CD4-positive, alpha-beta T cell treated with Interleukin-6 for 4 hours (primary cell): ENCODE results near the gene SEPTIN6.
"Not testable (repeated sequence)": the region's sequence is repeated elsewhere in the genome, so short reads cannot be mapped to it uniquely, and the experiment has no call there.

Source experiments
- DNase-seq: peaks from one replicate; pipeline ENCODE4 v3.0.0-alpha.2; 2020; ENCODE audit warnings: mixed read lengths

SEPTIN6 gene

GRCh38 chrX:119690921-119691716, 1.8 kb downstream of the SEPTIN6 start:
- DNase-seq: peak; percentile 84

GRCh38 chrX:119688911-119689321, 4.1 kb downstream of the SEPTIN6 start:
- DNase-seq: peak; percentile 61

GRCh38 chrX:119687661-119688413, 5.1 kb downstream of the SEPTIN6 start:
- DNase-seq: peak; percentile 39

- DNase-seq: peak; percentile 49
Measured at GRCh38 chrX:119686087-119686691, 6.8 kb downstream of the SEPTIN6 start.

- peak; percentile 57 for DNase-seq
Measured at GRCh38 chrX:119685225-119686066, 7.5 kb downstream of the SEPTIN6 start.

- DNase-seq: no peak
Measured at GRCh38 chrX:119684916-119685224, 8.1 kb downstream of the SEPTIN6 start.

- peak; percentile 61 for DNase-seq
Measured at GRCh38 chrX:119684312-119684711, 8.7 kb downstream of the SEPTIN6 start.

GRCh38 chrX:119682019-119682989, 10.7 kb downstream of the SEPTIN6 start:
- peak; percentile 68 for DNase-seq

GRCh38 chrX:119677654-119677981, 15.3 kb downstream of the SEPTIN6 start:
- no peak for DNase-seq

- no peak for DNase-seq
Measured at GRCh38 chrX:119676949-119677653, 15.9 kb downstream of the SEPTIN6 start.

- DNase-seq: no peak
Measured at GRCh38 chrX:119673336-119673735, 19.6 kb downstream of the SEPTIN6 start.

GRCh38 chrX:119672426-119672825, 20.5 kb downstream of the SEPTIN6 start:
- no peak for DNase-seq

GRCh38 chrX:119669424-119670037, 23.4 kb downstream of the SEPTIN6 start:
- DNase-seq: no peak

- no peak for DNase-seq
Measured at GRCh38 chrX:119667111-119667878, 25.7 kb downstream of the SEPTIN6 start.

GRCh38 chrX:119664877-119665276, 28.1 kb downstream of the SEPTIN6 start:
- not testable (repeated sequence) for DNase-seq

- no peak for DNase-seq
Measured at GRCh38 chrX:119661486-119661885, 31.5 kb downstream of the SEPTIN6 start.

- no peak for DNase-seq
Measured at GRCh38 chrX:119659522-119659921, 33.4 kb downstream of the SEPTIN6 start.

GRCh38 chrX:119655125-119655524, 37.8 kb downstream of the SEPTIN6 start:
- DNase-seq: peak; percentile 68

GRCh38 chrX:119654112-119654531, 38.8 kb downstream of the SEPTIN6 start:
- DNase-seq: peak; percentile 35

- DNase-seq: no peak
Measured at GRCh38 chrX:119648421-119648775, 44.6 kb downstream of the SEPTIN6 start.
